ENCODE measurements around the gene RAB17. TPM values are rescaled to one million over a fixed set of nuclear protein-coding genes. Genes with fewer than 3 reads are reported as not detected.

The RAB17 gene
- total RNA-seq, 6 experiments from 2014 or later = 0.13 to 0.36 (median 0.25) TPM; not detected in 2

GRCh38 chr2:237547841-237548416, 42.6 kb downstream of the RAB17 start:
- H3K9me3 Mint-ChIP-seq = no peaks in the 10 kb centered on the region

GRCh38 chr2:237546876-237547395, 43.6 kb downstream of the RAB17 start:
- no peak for TF ChIP-seq CTCF (IDR thresholded peaks at IDR 0.05)
- H3K4me3 Mint-ChIP-seq = no peak overlapping the region
- no peak overlapping the region for H3K27ac Mint-ChIP-seq
- no peaks in the 10 kb centered on the region for H3K4me1 Mint-ChIP-seq (ENCODE audit: low read depth)
- peaks cover 8% of the 10 kb centered on the region for H3K36me3 Mint-ChIP-seq (ENCODE audit: low read depth)
- H3K9me3 Mint-ChIP-seq = no peaks in the 10 kb centered on the region
- H3K27me3 Mint-ChIP-seq (ENCODE audit: insufficient read depth) = no peaks in the 10 kb centered on the region
- DNase-seq = no peak

More at GRCh38 chr2:237547841-237548416, 42.6 kb downstream of the RAB17 start:
- DNase-seq = no peak
- no peak overlapping the region for H3K27ac Mint-ChIP-seq
- H3K36me3 Mint-ChIP-seq (ENCODE audit: low read depth) = peaks cover 18% of the 10 kb centered on the region
- H3K4me3 Mint-ChIP-seq = no peak overlapping the region
- no peak for TF ChIP-seq CTCF (IDR thresholded peaks at IDR 0.05)
- no peaks in the 10 kb centered on the region for H3K27me3 Mint-ChIP-seq (ENCODE audit: insufficient read depth)
- no peaks in the 10 kb centered on the region for H3K4me1 Mint-ChIP-seq (ENCODE audit: low read depth)

- Mint-ChIP-seq H3K4me3 (no peak overlapping the region), H3K9me3 (no peaks in the 10 kb centered on the region), H3K36me3 (ENCODE audit: low read depth) (peaks cover 10% of the 10 kb centered on the region)
Observed at GRCh38 chr2:237546040-237546875, 44.3 kb downstream of the RAB17 start.

GRCh38 chr2:237542001-237542704, 48.4 kb downstream of the RAB17 start:
- Mint-ChIP-seq H3K36me3 (ENCODE audit: low read depth) (peaks cover 11% of the 10 kb centered on the region), H3K27ac (no peak overlapping the region), H3K4me1 (ENCODE audit: low read depth) (peaks cover 20% of the 10 kb centered on the region), H3K27me3 (ENCODE audit: insufficient read depth) (peaks cover 6% of the 10 kb centered on the region; the same call in 1 of the 2 replicates), H3K4me3 (no peak overlapping the region), H3K9me3 (no peaks in the 10 kb centered on the region)
- no peak for DNase-seq
- TF ChIP-seq CTCF (IDR thresholded peaks at IDR 0.05) = no peak

More at GRCh38 chr2:237546040-237546875, 44.3 kb downstream of the RAB17 start:
- DNase-seq = no peak
- no peak for TF ChIP-seq CTCF (IDR thresholded peaks at IDR 0.05)
- Mint-ChIP-seq H3K27me3 (ENCODE audit: insufficient read depth) (no peaks in the 10 kb centered on the region; the same call in 1 of the 2 replicates), H3K27ac (no peak overlapping the region), H3K4me1 (ENCODE audit: low read depth) (peaks cover 3% of the 10 kb centered on the region)

GRCh38 chr2:237541243-237541642, 49.3 kb downstream of the RAB17 start:
- H3K27ac Mint-ChIP-seq = no peak overlapping the region
- peaks cover 20% of the 10 kb centered on the region for H3K4me1 Mint-ChIP-seq (ENCODE audit: low read depth)
- TF ChIP-seq CTCF (IDR thresholded peaks at IDR 0.05) = no peak
- H3K36me3 Mint-ChIP-seq (ENCODE audit: low read depth) = peaks cover 13% of the 10 kb centered on the region
- no peak for DNase-seq
- H3K4me3 Mint-ChIP-seq = no peak overlapping the region
- no peaks in the 10 kb centered on the region for H3K9me3 Mint-ChIP-seq
- H3K27me3 Mint-ChIP-seq (ENCODE audit: insufficient read depth) = peaks cover 6% of the 10 kb centered on the region; the same call in 1 of the 2 replicates
